Astrocyte (in vitro differentiated cells and primary cell): Measurements from ENCODE around the gene ROBO2.

Experiments used
- EZH2 ChIP-seq: IDR thresholded peaks from 2 replicates; pipeline ENCODE4 v1.6.1; 2012; ENCODE audit warnings: mild to moderate bottlenecking, low read length, inconsistent platforms; ENCODE audit not compliant: insufficient read depth
- TF ChIP-seq, protein P1 (sequence below): IDR thresholded peaks from 2 replicates; pipeline ENCODE4 v1.5.1; 2011; ENCODE audit warnings: low read depth, mild to moderate bottlenecking, inconsistent platforms, low read length, moderate library complexity; ENCODE audit not compliant: insufficient read depth

- TF ChIP-seq, protein P1, sequence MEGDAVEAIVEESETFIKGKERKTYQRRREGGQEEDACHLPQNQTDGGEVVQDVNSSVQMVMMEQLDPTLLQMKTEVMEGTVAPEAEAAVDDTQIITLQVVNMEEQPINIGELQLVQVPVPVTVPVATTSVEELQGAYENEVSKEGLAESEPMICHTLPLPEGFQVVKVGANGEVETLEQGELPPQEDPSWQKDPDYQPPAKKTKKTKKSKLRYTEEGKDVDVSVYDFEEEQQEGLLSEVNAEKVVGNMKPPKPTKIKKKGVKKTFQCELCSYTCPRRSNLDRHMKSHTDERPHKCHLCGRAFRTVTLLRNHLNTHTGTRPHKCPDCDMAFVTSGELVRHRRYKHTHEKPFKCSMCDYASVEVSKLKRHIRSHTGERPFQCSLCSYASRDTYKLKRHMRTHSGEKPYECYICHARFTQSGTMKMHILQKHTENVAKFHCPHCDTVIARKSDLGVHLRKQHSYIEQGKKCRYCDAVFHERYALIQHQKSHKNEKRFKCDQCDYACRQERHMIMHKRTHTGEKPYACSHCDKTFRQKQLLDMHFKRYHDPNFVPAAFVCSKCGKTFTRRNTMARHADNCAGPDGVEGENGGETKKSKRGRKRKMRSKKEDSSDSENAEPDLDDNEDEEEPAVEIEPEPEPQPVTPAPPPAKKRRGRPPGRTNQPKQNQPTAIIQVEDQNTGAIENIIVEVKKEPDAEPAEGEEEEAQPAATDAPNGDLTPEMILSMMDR: no peak
- TF ChIP-seq EZH2: no peak
These were observed 409.8 kb downstream of the ROBO2 start for GRCh38 chr3:77449459-77450350.
